ENCODE data around the gene CLCN7. TPM values are rescaled to one million over a fixed set of nuclear protein-coding genes. Genes with fewer than 3 reads are reported as not detected.
A peak's percentile ranks its signal among the peaks of the same experiment; 100 is the strongest.

The CLCN7 gene
- total and polyA plus RNA-seq, 2 donors (not counting 3 experiments of a cell fraction or from before 2014, with no cell fraction given) = 59.8 to 94.9 TPM

DNA sequence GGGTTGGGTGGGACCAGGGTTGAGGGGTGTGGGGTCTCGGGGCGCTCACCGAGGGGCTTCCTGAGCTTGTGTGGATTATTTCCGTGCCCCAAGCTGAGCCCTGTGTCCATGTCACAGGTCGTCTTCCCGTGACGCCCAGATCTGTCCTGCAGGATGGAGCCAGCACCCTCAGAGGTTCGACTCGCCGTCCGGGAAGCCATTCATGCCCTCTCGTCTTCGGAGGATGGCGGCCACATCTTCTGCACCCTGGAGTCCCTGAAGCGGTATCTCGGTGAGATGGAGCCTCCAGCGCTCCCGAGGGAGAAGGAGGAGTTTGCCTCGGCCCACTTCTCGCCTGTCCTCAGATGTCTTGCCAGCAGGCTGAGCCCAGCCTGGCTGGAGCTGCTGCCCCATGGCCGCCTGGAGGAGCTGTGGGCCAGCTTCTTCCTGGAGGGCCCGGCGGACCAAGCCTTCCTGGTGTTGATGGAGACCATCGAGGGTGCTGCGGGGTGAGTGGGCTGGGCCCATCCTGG is 19.4 kb upstream of the CLCN7 start:
- FAIRE-seq (peak; percentile 87), DNase-seq (ENCODE audit: low read depth, low spot score) (peak; percentile 77)
- ChIA-PET POLR2A (no interaction called here), CTCF (interaction anchor here (0.6 to 2.3 kb wide), 35 partner anchors 11 to 276 kb away, joined by 3 to 24 read pairs (median 5); partner anchors contain the start of genes JPT2, MAPK8IP3 and TMEM204)
- H3K79me2 ChIP-seq (ENCODE audit: control insufficient read depth, insufficient read depth, low read length) = peaks cover 19% of the 10 kb centered on the region
- H3K36me3 ChIP-seq (ENCODE audit: control insufficient read depth in 2 of 2, extremely low read depth in 1 of 2, insufficient read depth in 2 of 2, low read length in 2 of 2) = peaks cover 3 to 12% of the 10 kb centered on the region in 2 experiments
- TSS peak; percentile 24 for BruUV-seq (replicated peaks)
- peak overlapping the region; percentile 83 for H3K4me2 ChIP-seq (ENCODE audit: insufficient read depth, low read length)
- peak overlapping the region; percentile 84 for H3K27ac ChIP-seq (ENCODE audit: insufficient read depth, low read depth, low read length)
- peak overlapping the region; percentile 93 for H3K9ac ChIP-seq (replicated peaks; ENCODE audit: extremely low read depth, insufficient read depth, low read length)
- intact Hi-C loops (cut with micrococcal nuclease) (loop anchor here (1.0 to 5.0 kb wide), 5 partner anchors 39 to 213 kb away; partner anchors contain the start of genes MAPK8IP3 and TMEM204), dilution Hi-C loops (cut with MboI; ENCODE audit: extremely low pct_ligation_motif_present, low sequenced_read_pairs) (no loop called here)
- H3K9me3 ChIP-seq (replicated peaks; ENCODE audit: control insufficient read depth, insufficient read depth, low read length) = no peaks in the 10 kb centered on the region
- H3K9me1 ChIP-seq (replicated peaks; ENCODE audit: control insufficient read depth, extremely low read depth, insufficient read depth, low read length) = no peaks in the 10 kb centered on the region
- H3K27me3 ChIP-seq (ENCODE audit: control insufficient read depth in 2 of 2, insufficient read depth in 2 of 2, low read length in 2 of 2) = no peaks in the 10 kb centered on the region
- no peaks in the 10 kb centered on the region for H4K20me1 ChIP-seq (replicated peaks; ENCODE audit: control insufficient read depth, extremely low read depth, insufficient read depth, low read length)
- H2AFZ ChIP-seq (ENCODE audit: low read depth, low read length) = peak overlapping the region; percentile 85
- H3K4me3 ChIP-seq (replicated peaks in 1 of 3; ENCODE audit: insufficient read depth in 1 of 3, low read depth in 1 of 3, low read length in 3 of 3) = peak overlapping the region; percentile 67 to 85 (median 77)
- TF ChIP-seq POLR2AphosphoS5 (IDR thresholded peaks at IDR 0.05; ENCODE audit: insufficient read depth, low read depth, low read length) = peak; percentile 31
- TF ChIP-seq JUN (IDR thresholded peaks at IDR 0.05; ENCODE audit: borderline replicate concordance, insufficient read depth, insufficient read length, low read depth) = no peak
- TF ChIP-seq GATA2 (IDR thresholded peaks at IDR 0.05; ENCODE audit: insufficient read depth, insufficient read length, low read depth, low read length) = no peak
- TF ChIP-seq, protein P1, sequence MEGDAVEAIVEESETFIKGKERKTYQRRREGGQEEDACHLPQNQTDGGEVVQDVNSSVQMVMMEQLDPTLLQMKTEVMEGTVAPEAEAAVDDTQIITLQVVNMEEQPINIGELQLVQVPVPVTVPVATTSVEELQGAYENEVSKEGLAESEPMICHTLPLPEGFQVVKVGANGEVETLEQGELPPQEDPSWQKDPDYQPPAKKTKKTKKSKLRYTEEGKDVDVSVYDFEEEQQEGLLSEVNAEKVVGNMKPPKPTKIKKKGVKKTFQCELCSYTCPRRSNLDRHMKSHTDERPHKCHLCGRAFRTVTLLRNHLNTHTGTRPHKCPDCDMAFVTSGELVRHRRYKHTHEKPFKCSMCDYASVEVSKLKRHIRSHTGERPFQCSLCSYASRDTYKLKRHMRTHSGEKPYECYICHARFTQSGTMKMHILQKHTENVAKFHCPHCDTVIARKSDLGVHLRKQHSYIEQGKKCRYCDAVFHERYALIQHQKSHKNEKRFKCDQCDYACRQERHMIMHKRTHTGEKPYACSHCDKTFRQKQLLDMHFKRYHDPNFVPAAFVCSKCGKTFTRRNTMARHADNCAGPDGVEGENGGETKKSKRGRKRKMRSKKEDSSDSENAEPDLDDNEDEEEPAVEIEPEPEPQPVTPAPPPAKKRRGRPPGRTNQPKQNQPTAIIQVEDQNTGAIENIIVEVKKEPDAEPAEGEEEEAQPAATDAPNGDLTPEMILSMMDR (IDR thresholded peaks at IDR 0.05; ENCODE audit: extremely low read depth in 1 of 2, insufficient read depth in 1 of 2, low read depth in 1 of 2, low read length in 2 of 2) = peak; percentile 90 to 95
- no peak for TF ChIP-seq EZH2 (IDR thresholded peaks at IDR 0.05; ENCODE audit: borderline replicate concordance, low read depth, low read length, severe bottlenecking)
- H3K4me1 ChIP-seq (ENCODE audit: control insufficient read depth, extremely low read depth, insufficient read depth, low read length) = peaks cover 15% of the 10 kb centered on the region
